HG03460 (cell line): ENCODE measurements around the gene COL18A1.

Experiments
- ATAC-seq: cut with Tn5 transposase; IDR thresholded peaks from one replicate; pipeline ENCODE4 v1.9.1; 2021; ENCODE audit not compliant: unreplicated experiment

The COL18A1 gene

DNA sequence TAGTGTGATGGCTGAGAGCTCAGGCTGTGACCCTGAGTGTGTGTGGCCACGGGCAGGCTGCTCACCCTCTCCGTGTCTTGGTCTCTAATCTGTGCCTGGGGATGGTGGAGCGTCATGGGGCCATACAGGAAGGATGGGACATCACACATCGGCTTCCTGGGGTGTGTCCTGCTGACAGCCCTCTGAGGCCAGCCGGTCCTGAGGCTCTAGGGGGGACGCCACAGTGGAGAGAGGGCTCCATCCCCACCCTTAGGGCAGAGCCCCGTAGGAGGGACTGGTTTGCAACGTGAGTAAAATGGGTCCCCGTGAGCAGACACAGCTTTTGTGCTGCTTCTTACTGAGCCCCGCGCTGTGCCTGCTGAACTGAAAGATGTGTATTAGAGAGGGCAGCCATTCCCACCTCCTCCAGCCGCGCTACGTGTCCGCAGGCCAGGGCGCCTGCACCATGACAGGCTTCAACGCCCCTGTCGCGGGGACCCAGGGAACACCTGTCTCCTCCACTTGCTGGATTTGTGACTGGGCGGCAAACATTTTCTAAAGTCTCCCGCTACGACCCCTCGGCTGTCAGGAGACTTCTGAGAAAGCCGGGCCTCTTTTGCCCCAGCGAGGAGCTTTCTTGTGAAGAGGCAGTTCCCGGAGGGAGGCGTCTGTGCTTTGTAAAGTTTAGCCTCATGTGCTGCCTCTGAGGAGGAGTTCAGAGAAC, 8.1 kb downstream of the COL18A1 start:
- ATAC-seq = no peak

DNA sequence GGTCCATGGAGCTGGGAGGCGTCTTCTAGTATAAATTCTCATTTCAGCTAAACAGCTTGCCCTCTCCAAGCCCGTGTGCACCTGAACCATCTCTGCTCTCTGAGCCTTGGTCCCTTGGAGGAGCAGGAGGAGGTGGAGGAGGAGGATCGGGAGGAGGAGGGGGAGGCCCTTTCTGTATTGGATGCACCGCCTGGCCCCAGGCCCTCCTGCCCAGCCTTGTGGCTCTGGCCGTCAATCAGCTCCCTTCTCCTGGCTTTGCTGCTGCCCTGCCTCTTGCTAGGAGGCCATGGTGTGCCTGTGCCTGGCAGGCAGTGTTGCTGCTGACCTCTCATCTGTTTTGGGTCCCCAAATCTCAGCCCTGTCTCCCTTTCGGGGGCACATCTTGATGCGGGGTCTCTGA, 9.0 kb downstream of the COL18A1 start:
- no peak for ATAC-seq

DNA sequence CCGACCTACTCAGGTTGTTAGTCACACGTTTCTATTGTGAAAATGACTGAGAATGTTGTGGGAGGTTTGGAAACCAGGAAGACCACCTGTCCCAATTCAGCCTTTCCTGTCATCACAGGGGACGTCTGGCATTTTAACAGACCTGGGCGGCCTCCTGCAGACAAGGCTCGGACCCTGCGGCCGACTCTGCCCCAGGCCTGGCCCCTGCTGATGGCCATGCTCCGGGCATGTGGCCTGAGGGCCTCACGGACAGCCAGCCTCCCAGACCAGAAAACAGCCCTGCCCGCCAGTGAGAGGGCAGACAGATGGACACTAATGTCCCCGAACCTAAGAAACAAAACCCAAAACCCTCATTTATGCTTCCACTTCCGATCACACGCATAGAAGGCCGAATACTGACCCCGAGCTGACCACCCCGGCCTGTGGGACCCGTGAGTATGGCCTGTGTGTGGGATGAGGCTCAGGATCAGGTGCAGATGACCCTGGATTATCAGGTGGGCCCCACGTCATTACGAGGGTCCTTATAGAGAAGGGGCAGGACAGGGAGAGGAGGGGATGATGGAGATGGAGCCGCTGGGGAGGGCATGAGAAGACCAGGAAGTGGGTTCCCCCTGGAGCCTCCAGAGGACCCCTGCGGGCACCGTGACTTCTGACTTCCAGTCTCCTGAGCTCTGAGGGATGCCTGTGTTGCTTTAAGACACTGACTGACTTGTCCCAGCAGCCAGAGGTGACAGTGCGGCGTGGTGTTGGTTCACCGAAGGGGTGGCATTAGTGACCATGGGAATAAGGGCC, 9.6 kb downstream of the COL18A1 start:
- ATAC-seq = no peak

DNA sequence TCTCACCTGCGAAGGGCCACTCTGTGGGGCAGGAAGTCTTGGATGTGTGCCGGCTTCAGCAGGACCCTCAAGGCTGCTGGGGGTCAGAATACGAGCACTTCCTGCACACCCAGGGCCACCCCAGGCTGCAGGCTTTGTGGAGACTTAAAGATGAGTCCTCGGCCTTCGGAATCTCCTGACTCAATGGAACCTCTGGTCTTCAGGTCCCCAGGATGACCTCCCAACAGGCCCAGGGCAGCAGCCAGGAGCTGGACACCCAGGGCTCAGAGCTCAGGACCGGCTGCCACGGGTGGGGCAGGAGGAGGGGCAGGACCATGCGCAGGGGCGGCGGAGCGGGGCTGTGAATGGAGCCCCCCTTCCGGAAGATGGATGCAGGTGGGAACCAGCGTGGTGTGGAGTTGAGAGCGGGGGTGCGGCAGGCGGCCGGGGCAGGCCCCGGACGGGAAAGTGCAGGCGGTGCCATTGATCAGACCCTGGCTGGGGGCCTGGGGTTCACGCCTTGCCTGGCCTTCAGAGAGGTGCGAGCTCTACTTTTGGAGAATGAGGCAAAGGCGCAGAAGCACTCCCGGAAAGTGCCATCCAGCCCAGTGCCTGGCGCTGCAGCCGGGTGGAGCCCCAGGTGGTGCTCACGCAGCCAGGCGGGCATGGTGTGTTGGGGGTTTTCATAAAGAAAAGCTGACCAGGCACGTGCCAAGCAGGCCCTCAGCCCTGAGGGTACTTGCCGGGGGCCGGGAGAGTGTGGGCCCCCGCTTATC, 10.4 kb downstream of the COL18A1 start:
- ATAC-seq = no peak

DNA sequence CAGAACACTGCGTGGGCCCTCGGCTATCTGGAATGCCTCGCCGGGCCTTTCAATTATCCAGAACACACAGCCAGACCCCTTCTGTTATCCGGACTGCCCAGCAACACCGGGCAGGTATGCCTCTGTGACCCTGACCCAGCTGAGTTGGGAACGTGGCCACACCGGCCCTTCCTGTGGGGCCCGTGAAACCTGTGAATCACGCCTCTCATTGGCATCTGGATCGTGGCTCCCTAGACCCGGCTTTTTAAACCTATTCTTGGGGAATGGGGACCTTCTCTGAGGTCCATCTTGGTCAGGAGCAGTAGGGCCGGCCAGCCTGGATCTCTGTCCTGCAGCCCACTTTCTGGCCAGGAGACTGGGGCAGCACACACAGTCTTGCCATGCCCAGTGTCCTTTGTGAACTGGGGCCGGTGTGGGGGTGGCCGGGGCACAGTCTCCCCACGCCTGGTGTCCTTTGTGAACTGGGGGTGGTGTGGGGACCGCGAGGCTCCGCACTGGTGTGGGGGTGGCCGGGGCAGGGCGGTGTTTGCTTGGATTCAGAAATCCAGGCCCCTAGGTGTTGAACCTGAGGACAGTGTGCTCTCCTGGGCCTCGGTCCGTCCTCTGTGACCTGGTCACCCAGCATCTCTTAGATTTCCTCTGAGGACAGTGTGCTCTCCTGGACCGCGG, 11.1 kb downstream of the COL18A1 start:
- no peak for ATAC-seq

DNA sequence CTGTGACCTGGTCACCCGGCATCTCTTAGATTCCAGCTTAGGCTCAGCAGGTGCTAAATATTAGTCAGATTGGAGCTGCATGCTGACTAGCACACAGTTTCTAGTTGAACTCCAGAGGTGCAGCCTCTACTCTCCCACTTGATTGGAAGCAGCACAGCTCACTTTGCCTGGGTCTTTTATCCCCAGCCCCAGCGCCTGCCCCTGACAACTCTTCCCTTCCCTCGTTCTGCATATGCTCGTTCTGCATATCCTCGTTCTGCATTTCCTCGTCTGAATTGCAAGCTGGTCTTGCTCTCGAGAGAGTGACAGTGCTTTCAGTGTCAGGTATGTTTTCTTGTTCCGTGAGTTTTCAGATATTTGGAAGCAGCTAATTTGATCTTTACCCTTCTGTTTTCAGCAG, 11.7 kb downstream of the COL18A1 start:
- no peak for ATAC-seq

DNA sequence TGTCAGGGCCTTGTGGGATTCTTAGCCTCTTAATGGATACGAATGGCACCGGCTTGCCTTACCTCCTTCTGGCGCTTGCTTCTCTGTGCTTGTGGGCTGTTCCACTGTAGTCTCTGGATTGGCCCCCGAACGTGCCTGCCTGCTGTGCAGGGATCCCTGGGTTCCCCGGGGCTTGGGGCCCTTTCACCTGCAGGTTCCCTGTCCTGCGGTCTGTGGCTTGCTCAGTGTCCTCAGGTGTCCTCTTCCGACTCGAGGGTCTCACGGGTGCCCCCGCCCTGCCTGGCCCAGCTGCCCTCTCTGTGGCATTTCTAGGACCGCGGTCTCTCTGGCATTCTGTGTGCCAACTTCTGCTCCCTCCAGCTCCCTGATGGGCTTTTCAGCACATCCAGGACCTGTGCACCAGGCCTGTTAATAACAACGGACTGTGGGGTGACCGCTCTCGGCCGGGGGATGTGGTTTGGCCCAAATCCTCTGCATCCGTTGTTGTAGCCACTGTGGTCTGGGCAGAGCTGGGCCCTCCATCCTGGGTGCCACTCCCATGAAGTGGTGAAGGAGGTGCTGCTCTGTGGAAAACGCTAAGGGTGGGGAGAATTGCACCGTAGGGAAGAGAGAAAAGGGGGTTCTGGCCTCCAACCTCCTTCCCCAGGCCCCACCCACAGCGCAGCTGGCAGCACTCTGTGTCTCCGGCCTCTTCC, 12.4 kb downstream of the COL18A1 start:
- no peak for ATAC-seq

DNA sequence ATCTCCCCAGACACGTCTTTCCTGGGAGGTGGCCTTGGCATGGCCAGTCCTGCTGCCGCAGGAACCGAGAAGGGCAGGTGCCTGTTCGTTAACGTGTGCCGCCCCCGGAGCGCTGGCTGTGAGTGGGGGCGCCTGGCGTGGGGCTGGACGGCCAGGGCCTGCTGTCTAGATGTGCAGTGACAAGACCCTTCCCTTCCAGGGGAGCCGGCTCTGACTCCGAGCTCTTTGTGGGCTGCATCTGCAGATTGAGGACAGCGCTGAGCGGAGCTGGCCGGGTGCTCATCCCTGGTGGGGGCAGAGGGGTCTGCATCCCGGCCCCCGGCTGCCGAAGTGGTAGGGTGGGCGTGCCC, 13.0 kb downstream of the COL18A1 start:
- no peak for ATAC-seq

DNA sequence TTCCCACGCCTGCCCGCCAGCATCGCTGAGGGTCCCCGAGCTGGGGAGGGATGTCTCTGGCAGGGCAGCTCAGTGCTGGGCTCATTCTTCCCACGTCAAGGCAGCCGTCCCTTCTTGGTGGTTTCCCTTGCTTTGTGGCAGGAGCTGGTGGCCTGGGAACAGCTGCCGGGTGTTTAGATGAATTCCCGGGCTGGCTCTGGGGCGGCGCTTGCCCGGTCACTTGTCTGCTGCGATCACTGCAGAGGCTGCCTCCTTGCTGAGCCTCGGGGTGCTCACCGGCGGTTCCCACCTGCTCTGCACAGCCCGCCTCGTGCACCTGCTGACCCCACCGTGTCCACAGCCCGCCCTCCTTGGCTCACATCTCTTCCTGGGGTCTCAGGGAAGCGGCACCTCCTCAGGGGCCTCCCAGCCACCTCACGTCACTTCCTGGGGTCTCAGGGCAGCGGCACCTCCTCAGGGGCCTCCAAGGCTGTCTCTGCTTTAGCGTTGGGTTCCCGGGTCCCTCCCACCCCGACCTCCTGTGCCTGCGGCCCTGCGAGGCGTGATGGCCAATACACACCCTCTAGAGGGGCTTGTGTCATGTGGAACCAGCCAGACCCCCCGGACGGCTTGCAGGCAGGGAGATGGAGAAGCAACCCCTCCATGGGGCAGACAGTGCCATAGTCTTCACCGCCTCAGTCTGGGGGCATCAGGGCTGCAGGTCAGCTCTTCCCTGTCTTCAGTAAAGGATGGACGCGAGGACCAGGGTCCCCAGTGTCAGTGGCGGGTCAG, 13.5 kb downstream of the COL18A1 start:
- ATAC-seq = no peak

DNA sequence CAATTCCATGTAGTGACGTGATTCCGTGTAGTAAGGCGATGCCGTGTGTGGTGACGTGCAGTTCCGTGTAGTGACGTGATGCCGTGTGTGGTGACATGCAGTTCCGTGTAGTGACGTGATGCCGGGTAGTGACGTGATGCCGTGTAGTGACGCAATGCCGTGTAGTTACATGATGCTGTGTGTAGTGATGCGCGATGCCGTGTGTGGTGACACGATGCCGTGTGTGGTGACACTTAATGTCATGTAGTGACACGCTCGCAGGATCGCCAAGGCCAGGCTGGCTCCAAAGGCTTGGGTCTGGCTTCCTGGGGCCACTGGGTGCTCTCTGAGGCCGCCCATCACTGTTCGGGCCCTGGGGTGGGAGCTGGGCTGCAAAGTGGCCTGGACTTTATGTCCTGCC, 14.2 kb downstream of the COL18A1 start:
- no peak for ATAC-seq

DNA sequence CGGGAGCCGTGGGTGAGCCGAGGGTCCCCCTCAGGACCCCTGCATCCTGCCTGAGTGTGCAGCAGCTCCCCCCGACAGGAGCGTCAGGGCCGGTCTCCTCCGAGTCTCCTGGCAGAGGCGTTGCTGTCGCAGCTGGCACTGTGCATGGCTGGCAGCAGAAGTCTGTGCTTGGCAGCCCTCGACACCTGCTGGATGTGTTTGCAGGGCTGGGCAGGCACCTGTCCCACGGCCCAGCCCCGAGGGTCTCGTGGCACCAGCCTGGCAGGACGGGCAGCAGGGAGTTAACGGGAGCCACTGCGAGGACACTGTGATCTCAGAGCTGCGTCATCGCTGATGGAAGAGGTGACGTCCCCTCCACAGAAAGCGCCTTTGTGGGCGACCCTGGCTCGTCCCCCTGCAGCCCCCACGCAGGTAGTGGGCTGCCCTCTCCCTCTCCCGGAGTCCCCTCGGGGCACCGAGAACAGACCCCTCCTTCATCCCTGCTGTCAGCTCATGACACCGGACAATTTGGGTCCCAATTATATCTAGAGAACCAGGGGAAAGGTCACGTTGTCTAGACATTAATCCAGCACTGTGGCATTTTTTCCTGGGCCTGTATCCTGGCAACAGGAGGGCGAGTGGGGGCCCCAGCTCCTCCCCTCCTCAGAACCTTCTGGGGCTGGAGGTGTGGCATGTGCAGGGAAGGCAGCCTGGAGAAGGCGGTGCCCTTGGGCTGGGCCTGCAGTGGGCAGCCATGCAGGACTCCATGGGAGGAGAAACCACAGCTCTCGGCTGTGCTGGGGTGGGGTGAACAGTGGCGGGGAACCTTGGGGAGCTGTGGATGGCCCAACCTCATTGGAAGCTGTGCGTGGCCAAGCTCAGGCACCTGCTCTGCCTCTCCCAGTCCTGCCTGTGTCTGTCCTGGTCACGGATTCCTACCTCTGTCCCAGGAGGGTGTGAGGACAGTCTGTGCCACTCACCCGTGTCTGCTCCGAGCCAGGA, 15.4 kb downstream of the COL18A1 start:
- no peak for ATAC-seq

DNA sequence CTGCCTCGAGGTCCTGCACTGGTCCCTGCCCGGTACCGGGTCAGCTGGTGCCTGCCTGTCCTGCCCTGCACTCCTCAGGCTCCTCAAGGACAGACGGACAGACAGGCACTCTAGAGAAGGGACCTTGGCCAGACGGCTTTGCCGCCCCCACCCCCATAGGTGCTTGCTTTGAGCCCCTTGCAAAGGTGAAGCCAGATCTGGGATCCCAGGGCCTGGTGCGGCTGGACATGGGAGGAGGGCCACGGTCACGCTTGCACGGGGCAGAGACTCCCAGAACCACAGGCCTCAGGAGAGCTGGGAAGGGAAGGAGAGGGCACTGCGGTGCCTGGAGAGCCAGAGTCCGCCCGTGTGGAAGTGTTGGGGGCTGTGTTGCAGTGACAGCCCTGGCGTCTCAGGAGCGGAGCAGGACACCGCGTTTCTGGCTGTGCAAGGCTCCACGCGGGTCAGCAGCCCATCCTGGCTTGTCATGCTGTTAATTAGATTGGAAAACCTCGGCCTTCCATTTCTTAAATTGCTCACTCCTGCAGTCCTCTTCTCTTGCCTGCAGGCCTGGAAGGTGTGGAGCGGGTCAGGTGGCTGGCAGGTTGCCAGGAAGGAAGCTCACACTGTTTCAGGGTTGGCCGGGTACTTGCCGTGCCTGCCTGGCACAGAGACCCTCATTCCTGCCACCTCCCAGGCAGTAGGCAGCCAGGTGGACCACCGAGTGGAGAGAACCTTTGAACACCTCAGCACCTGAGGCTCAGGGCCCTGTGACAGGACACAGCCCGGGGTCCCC, 16.3 kb downstream of the COL18A1 start:
- no peak for ATAC-seq

DNA sequence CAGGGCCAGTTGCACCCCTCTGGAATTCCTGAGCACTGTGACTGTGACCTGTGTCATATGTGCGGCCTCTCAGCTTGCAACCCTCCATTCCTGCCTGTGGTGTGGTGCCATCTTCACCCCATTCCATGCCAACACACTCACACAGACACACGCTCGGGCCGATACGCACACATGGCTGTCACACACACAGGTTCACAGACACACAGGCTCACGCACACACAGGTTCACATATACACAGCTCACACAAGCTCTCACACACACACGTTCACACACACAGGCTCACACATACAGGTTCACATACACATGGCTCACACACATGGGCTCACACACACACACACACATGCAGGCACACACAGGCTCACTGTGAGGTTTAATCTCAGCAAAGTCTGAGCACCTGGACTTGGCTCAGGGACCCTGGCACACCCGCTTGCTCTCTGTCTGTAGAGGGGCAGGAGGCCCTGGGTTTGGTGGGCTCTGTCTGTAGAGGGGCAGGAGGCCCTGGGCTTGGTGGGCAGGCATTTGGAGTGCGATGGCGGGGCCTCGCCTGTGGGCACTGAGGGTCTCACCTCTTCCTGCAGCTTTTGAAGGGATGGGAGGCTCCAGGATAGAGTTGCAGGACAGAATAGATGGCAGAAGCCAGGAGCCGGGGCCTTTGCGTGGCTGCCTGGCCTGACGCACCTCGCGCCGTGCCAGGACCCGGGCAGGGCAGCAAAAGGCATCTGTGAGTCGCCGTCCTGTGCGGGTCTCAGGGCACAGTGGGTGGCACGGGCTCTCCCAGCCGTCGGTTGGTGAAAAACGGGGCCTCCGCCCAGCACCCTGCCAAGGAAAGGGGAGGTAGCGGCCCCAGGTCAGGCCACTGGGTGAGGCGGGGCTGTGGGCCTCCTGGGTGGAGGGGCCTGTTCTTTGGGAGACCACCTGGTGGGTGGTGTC, 17.1 kb downstream of the COL18A1 start:
- ATAC-seq = no peak

DNA sequence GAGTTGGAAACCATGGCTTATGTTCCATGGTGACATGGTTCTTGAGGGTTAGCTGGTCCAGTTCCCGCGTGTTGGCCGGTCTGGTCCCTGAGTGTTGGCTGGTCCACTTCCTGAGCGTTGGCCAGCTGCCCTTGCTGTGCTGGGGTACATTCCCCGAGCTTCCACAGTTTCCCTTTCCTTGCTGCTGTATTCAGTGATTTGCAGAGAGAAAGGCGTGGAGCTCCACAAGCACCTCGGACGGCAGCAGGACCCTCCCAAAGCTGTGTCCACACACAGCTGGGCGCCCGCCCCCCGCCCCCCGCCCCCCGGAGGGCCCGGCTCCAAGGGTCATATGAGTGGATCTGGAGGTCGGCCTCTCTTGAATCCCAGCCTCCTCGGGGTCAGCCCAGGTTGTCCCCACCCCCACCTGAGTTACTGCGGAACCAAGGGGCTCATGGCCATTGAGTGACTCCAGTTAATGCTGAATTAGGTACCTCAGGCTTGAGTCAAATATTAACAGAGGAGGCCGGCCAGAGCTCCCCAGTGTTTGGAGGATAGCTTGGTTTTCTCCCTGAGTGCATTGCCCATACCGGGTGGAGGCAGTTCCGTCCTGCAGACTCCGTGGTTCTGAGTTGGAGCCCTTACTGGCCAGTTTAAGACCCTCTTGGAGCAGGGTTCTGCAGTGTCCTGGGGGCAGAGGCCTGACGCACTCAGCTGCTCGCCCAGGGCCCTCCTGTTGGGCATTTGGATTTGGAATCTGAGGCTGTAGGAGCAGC, 18.4 kb downstream of the COL18A1 start:
- no peak for ATAC-seq

DNA sequence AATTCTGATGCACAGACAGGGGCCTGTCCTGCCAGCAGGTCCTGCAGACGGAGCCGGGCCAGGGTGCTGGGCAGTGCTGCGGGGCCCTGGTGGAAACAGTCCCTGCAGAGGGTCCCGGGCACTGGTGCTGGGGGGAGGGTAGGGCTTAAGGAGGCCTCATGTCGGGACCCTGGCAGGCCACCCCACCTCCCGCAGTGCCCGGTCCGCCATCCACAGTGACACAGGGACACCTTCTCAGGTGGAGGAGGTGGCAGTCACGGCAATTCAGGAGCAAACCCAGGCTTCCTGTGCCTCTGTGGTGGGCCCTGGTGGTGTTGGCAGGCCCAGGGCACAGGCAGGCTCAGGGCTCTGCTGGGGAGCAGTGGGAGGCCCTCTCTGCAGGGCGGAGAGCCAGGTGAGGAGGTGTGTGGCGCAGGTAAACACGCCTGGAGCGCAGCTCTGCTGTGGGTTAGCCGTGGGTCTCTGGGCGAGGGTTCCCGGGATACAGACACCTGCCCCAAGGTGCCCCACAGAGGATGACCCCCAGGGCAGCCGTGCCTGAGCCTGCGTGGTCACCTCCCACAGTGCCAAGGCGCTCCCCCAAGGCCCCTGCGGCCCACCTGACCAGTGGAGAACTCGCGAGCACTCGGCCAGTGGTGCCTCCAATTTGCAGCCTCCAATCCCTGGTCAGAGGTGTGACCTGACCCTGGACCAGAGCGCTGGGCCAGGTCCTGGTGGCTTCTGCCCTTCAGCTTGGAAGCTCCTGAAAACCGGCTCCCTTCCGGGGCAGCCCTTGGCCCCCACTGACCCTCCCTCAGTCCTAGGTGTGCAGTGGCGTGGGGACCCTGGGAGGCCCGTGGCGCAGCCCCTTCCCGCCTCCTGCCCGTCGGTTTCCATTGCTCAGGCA, 19.2 kb downstream of the COL18A1 start:
- no peak for ATAC-seq
